ENCODE results near the gene MAP3K7CL. TPM values are rescaled to one million over a fixed set of nuclear protein-coding genes. Genes with fewer than 3 reads are reported as not detected.

Gene MAP3K7CL
- total RNA-seq, 1 donor, result 20.7 TPM

- H3K4me3 ChIP-seq (ENCODE audit: low read depth, low read length), result no peak overlapping the region
- DNase-seq (ENCODE audit: low read depth), result no peak
- TF ChIP-seq, protein P1, sequence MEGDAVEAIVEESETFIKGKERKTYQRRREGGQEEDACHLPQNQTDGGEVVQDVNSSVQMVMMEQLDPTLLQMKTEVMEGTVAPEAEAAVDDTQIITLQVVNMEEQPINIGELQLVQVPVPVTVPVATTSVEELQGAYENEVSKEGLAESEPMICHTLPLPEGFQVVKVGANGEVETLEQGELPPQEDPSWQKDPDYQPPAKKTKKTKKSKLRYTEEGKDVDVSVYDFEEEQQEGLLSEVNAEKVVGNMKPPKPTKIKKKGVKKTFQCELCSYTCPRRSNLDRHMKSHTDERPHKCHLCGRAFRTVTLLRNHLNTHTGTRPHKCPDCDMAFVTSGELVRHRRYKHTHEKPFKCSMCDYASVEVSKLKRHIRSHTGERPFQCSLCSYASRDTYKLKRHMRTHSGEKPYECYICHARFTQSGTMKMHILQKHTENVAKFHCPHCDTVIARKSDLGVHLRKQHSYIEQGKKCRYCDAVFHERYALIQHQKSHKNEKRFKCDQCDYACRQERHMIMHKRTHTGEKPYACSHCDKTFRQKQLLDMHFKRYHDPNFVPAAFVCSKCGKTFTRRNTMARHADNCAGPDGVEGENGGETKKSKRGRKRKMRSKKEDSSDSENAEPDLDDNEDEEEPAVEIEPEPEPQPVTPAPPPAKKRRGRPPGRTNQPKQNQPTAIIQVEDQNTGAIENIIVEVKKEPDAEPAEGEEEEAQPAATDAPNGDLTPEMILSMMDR (IDR thresholded peaks at IDR 0.05; ENCODE audit: insufficient read depth, low read depth, low read length), result no peak
Observed at GRCh38 chr21:29145852-29146453, 15.5 kb downstream of the MAP3K7CL start.

- TF ChIP-seq, protein P1 (IDR thresholded peaks at IDR 0.05; ENCODE audit: insufficient read depth, low read depth, low read length), result no peak
- H3K4me3 ChIP-seq (ENCODE audit: low read depth, low read length), result no peak overlapping the region
- no peak for DNase-seq (ENCODE audit: low read depth)
Observed at GRCh38 chr21:29146726-29147125, 16.3 kb downstream of the MAP3K7CL start.

DNA sequence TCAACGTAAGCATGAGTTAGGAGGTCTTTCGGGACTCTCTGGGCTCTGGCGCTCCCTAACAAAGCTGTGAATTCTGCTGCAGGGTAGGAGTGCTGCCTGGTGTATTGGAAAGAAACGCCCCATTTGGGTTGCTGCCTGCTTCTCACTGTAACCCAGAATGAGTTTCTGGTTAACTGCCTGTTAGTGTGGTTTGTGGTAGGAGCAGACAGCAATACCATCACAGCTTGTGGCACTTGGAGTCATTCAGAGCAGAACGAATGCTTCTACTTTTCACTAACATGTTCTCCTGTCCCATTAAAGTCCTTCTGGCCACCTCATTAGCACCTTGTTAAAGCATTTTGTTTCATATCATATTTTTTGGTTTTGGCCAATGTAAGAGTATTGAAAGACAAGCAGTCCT is 18.1 kb downstream of the MAP3K7CL start:
- DNase-seq (ENCODE audit: low read depth), result no peak
- TF ChIP-seq, protein P1 (IDR thresholded peaks at IDR 0.05; ENCODE audit: insufficient read depth, low read depth, low read length), result no peak
- no peak overlapping the region for H3K4me3 ChIP-seq (ENCODE audit: low read depth, low read length)

- DNase-seq (ENCODE audit: low read depth), result no peak
- H3K4me3 ChIP-seq (ENCODE audit: low read depth, low read length), result no peak overlapping the region
- TF ChIP-seq, protein P1 (IDR thresholded peaks at IDR 0.05; ENCODE audit: insufficient read depth, low read depth, low read length), result no peak
Observed at GRCh38 chr21:29149808-29150425, 19.5 kb downstream of the MAP3K7CL start.

DNA sequence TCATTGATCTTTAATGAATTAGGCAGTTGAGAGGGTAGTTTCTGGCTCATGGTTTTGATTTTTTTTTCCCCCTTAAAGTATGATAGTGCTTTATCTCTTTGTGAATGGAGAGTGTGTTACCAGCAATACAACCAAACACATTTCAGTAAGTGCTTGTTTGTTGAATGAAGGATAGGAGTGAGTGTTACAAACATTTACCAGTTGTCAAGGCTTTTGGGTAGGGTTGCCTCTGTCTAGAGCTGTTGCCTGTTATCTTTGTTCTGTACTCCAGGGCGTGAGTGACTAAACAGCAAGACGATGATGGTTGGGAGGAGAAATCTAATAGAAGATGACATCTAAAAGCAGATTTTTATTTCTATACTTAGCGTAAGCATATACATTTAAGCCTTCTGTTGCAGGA is 21.5 kb downstream of the MAP3K7CL start:
- TF ChIP-seq, protein P1 (IDR thresholded peaks at IDR 0.05; ENCODE audit: insufficient read depth, low read depth, low read length), result no peak
- H3K4me3 ChIP-seq (ENCODE audit: low read depth, low read length), result no peak overlapping the region
- no peak for DNase-seq (ENCODE audit: low read depth)

- DNase-seq (ENCODE audit: low read depth), result peak; percentile 33
- TF ChIP-seq, protein P1 (IDR thresholded peaks at IDR 0.05; ENCODE audit: insufficient read depth, low read depth, low read length), result no peak
- H3K4me3 ChIP-seq (ENCODE audit: low read depth, low read length), result no peak overlapping the region
Observed at GRCh38 chr21:29152916-29153315, 22.5 kb downstream of the MAP3K7CL start.

Data from fibroblast of villous mesenchyme (primary cell).